ENCODE results near the gene PRR19.
A peak's percentile ranks its signal among the peaks of the same experiment; 100 is the strongest.
"Not testable (repeated sequence)": the region's sequence is repeated elsewhere in the genome, so short reads cannot be mapped to it uniquely, and the experiment has no call there.

Gene PRR19, protein sequence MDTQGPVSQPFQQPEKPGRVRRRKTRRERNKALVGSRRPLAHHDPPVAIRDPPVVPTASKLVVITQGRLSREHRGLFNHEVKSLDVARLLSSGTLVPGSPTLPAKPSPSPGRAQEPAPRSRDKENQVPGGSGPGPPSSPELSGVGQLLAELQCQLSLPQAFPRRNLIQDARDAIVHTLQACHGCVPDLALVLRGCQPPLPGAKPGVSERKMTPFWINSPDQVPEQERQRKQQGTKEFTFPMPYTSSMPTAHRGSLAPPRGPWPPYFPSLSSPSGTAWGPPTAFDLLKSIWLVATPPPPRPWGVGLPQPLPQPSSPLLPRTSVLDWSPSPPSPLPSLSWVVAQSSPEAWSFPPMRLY

DNA sequence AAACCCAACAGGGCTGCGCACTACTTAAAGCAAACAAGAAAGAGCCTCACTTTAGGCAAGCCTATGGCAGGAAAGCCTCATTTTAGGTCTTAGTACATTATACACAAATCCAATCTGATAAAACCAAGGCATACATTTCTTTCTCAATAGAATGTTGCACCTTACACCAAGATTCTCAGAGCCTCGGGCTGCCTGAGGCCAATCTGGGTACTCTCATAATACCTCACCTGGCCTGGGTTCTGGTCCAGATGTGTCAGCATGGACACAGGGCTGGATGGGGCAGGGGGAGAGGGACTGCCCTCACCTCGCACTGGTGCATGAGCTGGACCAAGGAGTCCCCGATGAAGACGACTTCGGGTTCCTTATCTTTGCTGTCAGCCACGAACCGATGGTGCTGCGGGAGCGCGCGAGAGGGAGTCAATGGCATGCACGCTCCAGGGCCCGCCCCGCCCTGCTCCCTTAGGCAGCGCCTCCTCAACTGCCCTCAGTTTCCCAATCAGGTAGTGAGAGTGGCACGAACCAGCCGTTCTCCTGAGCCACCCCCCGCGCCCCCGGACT, at the start of gene PRR19:
TSS of gene PRR19 (plus strand) at position 487 of the 558 bp plus-strand sequence. CDS start 7,453 bp downstream, outside the sequence.
- DNase-seq, result peak; percentile 26

DNA sequence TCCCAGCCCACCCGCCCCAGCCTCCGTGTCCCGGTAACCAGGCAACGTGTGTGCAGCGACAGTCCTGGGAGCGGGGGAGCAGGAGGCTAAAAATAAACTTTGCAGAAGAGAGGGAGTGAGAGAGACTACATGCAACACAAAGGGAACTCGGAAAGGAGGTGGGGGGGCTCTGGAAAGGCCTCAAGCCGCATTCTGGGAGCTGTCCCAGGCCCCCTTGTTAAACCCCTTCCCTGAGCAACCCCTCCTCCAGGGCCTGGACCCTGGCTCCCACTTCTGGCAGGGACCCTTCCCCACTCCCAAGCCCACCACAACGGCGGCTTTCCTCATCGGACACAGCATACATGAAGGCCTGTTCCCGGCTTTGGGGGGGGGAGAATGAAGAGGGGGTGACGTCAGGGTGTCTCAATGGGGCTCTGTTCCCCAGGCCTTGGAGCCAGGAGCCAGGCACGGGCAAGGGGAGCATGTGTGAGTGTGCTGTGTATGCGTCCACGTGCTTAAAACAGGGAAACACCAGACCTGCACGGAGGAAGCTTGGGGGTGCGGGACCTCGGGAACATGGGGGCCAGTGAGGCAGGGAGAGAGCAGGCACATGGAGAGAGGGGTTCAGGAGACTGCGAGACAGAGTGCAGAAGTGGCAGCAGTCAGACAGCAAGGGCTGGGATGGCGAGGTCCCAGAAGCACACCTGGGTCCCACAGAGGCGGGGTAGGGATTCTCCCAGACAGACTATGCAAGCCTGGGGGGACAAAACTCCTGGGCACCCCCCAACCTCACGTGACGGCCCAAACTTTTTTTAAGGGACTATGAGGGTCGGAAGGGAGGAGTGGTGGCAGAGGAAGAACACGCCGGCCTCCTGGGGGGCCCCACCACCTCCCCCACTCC, 49.3 kb upstream of the PRR19 start:
- DNase-seq, result no peak

DNA sequence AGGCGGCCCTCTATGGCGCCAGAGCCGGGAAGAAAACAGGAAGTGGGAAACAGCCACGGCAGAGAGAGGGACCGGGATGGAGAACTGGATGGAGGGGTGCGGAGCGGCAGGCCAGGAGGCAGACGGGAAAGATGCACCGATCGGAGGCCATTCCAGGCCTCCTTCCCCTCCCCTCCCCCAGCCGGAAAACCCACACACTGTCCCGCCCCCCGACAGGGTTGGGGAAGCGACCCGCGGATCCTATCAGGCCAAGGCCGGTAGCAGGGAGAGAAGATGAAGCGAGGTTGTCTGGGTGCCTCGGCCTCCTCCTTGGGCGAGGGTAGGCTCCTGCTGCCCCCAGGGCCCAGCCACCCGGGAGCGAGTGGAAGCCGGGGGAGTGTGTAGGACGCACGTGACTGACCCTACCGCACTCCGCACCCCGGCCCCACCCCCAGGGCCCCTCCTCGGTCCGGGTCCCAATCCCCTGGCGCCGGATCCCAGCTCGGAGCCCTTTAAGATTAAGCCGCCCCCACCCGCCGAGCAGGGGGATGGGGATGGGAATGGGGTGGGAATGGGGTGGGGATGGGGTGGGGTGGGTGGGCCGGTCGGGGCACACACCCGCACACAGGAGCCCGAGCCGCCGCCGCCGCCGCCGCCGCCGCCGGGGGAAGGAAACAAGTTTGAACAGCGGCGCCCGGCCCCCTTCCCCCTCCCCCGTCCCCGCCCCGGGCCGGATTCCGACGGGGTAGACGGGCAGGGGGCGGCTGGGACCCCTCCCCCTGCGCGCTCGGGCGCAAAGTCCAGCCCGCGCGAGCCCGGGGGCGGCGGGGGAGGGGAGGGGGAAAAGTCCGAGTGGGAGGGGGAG, 48.5 kb upstream of the PRR19 start:
- DNase-seq, result peak; percentile 62

DNA sequence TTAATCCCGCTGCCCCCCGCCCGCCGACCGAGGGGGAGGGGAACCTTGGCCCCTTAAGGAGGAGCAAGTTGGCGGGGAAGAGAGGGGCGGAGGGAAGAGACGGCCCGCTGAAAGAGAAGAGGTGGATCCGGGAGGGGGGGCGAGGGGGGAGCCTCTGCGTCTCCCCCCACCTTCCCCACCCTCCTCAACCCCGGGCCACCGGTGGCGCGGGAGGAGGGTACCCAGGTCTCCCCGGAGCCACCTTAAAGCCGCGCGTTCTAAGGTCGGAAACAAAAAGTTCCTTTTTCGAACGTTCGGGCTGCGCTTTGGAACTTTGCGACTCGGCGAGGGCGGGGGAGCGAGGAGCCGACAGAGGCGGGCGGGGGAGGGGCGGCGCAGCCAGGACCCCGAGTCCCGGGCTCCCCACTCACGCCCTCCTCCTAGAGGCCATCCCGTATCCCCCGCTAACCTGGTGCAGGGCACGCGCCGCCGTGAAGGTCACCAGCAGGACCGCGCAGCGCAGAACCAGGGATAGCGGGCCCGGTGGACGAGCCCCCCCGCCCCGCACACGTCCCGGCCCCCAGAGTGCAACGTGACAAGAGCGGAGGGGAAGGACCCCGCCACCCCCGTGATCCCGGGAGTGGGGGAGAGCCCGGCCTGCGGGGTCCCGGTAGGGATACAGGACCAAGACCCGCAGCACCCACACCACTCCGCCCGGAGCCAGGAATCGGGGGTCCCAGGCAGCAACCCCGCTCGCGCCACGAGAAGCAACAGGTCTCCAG, 47.7 kb upstream of the PRR19 start:
- peak; percentile 78 for DNase-seq

DNA sequence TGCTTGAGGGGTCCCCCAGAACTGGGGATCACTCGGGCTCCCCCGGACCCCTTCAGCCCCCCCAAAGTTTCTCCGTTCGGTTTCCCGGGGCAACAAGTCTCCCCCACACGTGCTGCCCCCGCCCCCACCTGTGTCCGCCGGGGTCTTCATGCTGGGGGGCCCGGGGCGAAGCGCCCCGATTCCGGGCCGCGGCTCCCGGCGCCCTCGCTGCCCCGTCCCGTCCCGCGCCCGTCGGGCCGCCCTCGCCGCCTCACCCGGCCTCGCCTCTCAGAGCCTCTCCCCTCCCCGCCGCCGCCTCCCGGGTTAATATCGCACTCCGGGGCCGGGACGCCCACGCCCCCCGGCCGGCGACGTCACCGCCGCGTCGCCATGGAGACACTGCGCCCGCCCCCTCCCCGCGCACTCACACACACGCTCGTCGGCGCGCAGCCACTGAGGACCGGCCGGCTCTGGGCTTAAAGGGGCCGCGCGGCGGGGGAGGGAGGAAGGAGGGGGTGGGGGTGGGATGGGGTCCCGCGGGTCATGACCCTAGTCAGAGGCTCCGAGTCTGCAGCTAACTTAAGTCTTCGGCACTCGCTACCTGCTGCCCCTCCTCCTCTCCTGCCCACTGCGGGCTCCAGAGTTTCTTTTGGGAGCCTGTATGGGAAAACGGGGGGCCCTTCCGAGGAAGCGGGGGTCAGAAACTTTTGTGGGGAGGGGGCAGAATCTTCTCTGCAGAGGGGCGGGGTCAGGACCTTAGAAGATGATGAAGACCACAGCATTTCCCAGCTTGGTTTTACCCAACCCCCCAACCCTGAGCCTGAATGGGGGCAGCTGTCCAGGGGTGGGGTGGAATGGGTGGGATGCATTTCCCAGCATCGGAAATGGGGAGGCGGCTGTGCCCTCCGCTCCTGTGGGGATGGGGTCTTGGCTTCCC, 46.8 kb upstream of the PRR19 start, which contains the start of gene ERF:
TSS of gene ERF (minus strand) at position 279 of the 916 bp plus-strand sequence. CDS start at position 150, 129 bp downstream.
- DNase-seq, result peak; percentile 90

DNA sequence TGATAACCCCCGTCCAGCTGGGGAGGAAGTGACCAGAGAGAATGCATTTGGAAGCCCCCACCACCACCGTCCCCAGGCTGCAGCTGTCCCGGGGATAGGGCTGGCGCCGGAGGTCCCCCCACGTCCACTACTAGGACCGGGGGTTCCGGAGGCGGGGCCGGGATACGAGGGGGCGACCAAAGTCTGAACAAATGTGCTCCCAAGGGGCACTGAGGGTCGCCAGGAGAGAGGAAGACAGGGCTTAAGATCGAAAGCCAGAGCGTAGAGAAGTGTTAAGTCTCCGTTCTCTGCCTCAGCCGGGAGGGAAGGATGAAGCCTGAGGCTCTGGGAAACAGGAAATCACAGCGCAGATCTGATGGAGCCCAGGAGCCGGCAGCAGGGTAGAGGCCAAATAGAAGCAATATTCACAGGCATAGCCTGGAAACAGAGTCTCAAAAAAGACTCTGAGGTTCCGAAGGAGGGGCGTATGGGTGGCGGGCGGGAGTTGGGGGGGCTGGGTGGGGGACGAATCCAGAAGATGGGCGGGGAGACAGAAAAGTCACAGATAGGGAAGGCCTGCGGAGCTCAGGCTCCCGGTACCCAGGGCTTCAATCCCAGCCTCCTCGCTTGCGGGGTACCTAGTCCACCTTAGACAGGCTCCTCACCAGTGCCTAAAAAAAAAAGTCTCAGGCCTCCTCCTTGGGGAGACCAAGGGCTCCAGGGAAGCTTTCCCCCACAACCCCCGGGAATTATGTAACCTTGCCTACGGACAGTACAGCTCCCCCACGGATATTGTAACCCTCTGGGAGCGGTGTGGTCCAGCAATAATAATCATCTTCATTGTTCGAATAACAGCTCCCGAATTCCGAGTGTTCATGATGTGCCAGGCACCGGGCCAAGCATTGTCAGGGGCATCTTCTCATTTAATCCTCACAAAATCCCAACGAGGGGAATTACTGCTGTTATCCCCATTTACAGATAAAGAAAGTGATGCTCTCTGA, 45.9 kb upstream of the PRR19 start:
- DNase-seq, result no peak

DNA sequence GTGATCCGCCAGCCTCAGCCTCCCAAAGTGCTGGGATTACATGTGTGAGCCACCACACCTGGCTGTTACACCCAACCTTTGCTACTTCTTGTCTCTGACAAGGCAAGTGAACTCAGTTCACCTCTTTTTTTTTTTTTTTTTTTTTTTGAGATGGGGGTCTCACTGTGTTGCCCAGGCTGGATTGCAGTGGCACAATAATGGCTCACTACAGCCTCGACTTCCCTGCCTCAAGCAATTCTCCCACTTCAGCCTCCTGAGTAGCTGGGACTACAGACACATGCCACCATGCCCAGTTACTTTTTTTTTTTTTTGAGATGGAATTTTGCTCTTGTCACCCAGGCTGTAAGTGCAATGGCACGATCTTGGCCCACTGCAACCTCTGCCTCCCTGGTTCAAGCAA, 44.1 kb upstream of the PRR19 start:
- DNase-seq, result not testable (repeated sequence)

DNA sequence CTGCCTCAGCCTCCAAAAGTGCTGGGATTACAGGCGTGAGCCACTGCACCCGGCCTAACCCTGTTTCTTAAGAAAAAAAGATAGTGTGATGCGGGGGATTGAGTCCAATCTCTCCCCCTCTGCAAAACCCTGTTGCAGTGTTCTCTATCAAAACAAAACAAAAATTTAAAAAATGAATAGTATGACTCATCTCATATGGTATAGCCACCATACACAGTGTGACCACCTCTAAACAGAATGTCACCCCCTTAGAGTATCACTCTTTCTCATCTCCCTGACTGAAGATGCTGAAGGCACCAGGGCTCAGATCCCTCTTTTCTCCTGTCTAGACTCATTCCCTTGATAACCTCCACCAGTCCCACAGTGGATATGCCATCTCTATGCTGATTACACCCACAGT, 40.2 kb upstream of the PRR19 start:
- no peak for DNase-seq

DNA sequence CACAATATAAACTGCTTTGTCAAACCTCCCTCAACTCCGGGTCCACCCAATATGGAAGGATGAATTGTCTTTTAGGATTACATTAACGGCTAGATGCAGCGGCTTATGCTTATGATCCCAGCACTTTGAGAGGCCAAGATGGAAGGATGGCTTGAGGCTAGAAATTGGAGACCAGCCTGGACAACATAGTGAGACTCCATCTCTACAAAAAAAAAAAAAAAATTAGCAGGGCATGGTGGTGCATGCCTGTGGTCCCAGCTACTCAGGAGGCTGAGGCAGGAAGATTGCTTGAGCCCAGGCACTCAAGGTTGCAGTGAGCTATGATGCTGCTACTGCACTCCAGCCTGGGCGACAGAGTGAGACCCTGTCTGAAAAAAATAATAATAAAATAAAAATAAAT, 35.8 kb upstream of the PRR19 start:
- not testable (repeated sequence) for DNase-seq

DNA sequence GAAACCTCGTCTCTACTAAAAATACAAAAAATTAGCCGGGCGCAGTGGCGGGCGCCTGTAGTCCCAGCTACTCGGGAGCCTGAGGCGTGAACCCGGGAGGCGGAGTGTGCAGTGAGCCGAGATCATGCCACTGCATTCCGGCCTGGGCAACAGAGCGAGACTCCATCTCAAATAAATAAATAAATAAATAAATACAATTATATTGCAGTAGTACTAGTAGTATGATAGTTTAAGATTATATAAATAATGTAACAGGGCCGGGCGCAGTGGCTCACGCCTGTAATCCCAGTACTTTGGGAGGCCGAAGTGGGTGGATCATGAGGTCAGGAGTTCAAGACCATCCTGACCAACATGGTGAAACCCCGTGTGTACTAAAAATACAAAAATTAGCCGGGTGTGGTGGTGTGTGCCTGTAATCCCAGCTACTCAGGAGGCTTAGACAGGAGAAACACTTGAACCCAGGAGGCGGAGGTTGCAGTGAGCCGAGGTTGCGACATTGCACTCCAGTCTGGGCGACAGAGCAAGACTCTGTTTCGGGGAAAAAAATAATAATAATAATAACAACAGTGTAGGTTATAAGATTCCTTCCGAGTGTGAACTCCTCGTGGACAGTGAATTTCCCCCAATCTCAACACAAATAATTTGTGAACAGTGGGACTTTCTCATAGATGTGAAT, 34.9 kb upstream of the PRR19 start:
- DNase-seq, result not testable (repeated sequence)

DNA sequence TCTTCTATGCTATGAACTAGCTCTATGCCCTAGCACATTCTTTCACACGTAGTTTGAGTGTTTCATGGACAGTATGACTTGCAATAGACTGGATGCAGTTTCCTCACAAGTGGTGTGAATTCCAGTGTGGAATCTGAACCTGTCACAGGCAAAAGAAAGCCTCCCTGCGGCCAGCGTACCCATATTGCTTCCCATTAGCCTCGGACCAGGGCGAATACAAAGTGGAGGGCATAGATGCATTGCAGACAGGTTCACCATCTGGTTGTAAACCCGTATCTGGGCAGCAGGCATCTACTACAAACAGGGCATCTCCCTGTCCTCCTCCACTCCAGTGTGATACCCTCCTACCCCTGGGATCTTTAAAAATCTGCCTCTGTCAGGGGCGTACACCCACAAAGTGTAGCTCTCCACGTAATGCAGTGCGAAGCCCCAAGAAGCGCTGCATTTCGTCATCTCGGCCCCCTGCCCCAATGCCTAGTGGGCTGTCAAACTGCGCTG, 34.2 kb upstream of the PRR19 start:
- DNase-seq, result no peak

DNA sequence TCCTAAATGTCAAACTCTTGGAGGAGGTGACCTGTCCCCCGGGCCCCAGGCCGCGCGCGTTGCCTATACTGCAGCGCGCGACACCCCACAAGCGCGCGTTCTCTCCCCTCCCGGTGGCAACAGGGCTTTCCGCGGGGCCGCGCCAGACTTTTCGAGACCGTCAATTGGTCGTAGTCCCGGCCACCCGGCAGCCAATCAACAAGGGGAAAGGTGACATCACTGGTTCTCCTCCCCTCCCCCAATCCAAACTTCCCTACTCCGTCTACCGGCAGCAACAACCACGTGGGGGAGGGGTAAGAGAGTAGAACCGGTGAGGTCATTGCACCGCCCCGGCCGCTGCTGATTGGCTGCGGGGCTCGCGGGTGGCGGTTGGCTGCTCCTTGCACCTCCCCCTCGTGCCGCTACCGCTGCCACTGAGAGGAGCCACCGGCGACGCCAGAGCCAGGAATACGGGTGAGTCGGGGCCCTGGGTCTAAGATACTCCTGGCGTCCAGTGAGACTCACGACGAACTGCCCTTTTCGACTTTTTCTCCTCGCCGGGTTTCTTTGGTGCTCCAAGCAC, 33.7 kb upstream of the PRR19 start:
- peak; percentile 98 for DNase-seq

DNA sequence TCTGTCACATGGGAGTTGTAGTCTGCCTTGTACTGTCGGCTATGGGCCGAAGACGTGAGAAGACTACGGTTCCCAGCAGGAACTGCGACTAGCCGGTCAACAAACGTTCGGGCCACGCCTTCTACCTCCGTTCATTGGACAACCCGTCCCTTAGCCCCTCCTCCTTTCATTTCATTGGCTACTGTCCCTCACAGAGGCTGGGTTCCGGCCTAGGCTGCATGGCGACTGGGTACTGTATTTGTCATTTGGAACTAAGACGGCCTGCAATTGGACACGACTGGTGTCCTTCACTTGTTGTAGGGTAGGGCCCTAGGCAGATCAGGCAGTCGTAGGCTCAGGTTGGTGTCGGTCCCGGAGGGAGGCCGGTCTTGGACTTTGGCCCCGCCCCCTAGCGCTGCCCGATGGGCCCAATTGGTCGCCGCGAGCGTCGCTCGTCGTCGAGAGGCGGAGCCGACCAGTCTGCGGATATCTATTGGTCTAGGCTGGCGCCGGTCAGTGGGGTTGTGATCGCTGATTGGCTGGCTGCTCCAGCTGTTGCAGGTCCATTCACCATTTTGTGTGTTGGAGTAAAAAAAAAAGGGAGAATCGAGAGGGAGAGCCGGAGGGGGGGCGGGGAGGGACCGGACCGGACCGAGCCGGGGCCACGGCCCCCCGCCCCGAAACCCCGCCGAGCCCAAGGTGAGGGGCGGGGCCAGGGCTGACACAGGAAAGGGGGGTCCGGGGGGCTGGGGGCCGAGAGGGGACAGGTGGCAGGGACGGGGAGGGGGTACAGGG, 33.0 kb upstream of the PRR19 start, which contains the start of gene CIC:
TSS of gene CIC (plus strand) at position 549 of the 774 bp plus-strand sequence. CDS start 2,532 bp downstream, outside the sequence.
- DNase-seq, result peak; percentile 100

DNA sequence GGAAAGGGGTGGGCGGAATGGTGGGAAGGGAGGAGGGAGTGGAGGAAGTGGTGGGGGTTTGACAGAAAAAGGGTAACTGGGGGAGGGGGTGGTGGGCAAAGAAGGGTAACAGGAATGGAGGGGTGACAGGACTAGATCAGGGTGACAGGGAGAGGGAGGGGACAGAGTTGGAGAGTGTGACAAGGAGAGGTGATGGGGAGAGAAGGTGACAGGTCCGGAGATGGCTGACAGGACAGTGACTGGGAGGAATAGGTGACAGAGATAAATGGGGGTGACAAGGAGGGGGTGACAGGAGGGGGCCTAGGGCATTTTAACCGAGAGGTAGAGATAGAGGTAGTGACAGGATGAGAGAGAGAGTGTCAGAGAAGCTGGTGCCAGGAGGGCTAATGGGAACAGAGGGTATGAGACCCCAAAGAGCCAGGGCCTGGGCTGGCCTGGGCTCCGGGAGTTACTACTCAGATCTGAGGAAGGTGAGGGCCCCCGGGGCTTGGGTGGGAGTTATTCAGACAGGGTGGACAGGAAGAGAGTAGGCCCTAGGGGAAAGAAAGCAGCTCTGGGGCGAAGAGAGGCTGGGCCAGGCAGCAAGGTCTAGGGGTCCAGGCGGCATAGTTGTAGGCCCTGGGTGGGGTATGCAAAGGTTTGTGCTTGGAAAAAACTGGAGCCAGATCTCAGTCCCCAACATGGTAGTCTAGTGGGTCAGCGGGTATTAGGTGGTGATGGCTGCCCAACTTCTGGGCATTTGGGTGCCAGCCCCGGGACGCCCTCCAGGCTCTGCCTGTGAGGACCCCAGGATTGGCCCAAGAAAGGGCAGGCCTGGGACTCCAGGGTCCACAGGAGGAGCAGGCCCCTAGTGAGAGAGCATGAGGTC, 32.2 kb upstream of the PRR19 start:
- no peak for DNase-seq

DNA sequence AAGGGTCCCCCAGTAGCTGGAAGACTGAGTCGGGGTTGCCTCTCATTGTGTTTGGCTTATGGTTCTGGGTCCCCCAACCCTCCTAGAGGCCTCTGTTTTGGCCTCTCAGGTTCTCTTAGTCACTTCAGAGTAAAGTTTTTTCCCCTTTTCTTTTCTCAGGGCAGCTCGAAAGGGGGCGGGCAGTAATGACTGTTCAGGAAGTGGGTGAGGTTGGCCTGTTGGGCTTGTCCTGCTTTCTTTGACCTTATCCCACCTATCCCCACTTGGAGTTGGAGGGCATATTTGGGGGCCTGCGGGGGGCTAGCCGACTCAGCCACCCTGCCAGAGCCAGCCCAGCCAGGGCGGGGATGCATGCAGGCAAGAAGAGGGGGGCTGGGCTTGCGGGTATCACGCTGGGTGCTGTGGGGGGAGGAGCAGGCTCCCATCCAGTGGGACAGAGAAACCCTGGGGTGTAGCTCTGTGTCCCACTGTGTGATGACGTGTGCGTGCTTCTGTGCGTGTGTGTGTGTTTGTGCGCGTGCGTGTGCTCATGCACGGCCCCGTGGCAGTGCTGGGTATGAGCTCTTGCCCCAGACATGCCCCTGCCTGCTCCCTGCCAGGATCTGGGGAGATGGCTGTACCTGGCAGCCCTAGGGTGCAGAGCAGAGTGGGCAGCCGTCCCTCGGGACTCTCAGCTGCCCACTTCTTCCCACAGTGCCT, 31.4 kb upstream of the PRR19 start:
- peak; percentile 72 for DNase-seq

DNA sequence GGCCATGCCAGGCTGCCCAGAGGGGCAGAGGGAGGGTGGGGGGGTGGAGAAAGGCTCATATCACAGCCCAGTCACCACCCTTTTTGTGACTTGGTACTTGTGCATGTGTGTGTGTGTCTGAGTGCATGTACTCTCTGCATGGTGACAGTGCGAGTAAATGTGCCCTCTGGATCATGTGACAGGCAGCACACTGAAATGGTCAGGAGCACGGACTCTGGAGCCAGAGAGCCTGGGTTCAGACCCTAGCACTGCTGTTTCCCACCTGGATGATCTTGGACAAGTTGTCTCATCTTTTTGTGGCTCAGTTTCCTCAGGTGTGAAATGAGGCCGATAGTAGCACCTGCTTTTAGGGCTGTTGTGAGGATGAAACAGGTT, 30.9 kb upstream of the PRR19 start:
- DNase-seq, result no peak

All from stimulated activated naive CD4-positive, alpha-beta T cell treated with Interleukin-2 at 50 U/mL for 16 hours (primary cell).